Tongue (tissue), 2 donors: ENCODE data around the gene CTLA4. TPM values are rescaled to one million over a fixed set of nuclear protein-coding genes. Genes with fewer than 3 reads are reported as not detected.
"Not testable (repeated sequence)": the region's sequence is repeated elsewhere in the genome, so short reads cannot be mapped to it uniquely, and the experiment has no call there.

Source experiments
- DNase-seq: peaks from one replicate; pipeline ENCODE4 v3.0.0-alpha.2; 2015
- total RNA-seq: library from RNA; depleted of rRNA; stranded (reverse); fragments of >200 nt; gene quantifications from one replicate; pipeline ENCODE4 v1.2.3, GENCODE V29; 2014

CTLA4 gene
- total RNA-seq, 1 donor from 2014 or later: 1.2 TPM

GRCh38 chr2:203858176-203858575 is 9.4 kb upstream of the CTLA4 start:
- no peak for DNase-seq

GRCh38 chr2:203859030-203859789 is 8.4 kb upstream of the CTLA4 start:
- DNase-seq: no peak

GRCh38 chr2:203861197-203861596 is 6.4 kb upstream of the CTLA4 start:
- DNase-seq: no peak

- DNase-seq: no peak
These were observed 6.0 kb upstream of the CTLA4 start for GRCh38 chr2:203861607-203862006.

- DNase-seq: no peak
These were observed 1.9 kb downstream of the CTLA4 start for GRCh38 chr2:203869223-203870042.

- no peak for DNase-seq
These were observed 2.9 kb downstream of the CTLA4 start for GRCh38 chr2:203870481-203870880.

- no peak for DNase-seq
These were observed 3.4 kb downstream of the CTLA4 start for GRCh38 chr2:203870941-203871340.

GRCh38 chr2:203871371-203871983 is 3.9 kb downstream of the CTLA4 start:
- DNase-seq: no peak

DNA sequence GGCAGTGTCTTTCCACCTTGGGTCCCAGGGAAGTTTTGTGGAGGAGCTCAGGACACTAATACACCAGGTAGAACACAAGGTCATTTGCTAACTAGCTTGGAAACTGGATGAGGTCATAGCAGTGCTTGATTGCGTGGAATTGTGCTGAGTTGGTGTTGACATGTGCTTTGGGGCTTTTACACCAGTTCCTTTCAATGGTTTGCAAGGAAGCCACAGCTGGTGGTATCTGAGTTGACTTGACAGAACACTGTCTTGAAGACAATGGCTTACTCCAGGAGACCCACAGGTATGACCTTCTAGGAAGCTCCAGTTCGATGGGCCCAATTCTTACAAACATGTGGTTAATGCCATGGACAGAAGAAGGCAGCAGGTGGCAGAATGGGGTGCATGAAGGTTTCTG is 5.9 kb downstream of the CTLA4 start:
- DNase-seq: no peak

- no peak for DNase-seq
These were observed 6.5 kb downstream of the CTLA4 start for GRCh38 chr2:203873921-203874631.

DNA sequence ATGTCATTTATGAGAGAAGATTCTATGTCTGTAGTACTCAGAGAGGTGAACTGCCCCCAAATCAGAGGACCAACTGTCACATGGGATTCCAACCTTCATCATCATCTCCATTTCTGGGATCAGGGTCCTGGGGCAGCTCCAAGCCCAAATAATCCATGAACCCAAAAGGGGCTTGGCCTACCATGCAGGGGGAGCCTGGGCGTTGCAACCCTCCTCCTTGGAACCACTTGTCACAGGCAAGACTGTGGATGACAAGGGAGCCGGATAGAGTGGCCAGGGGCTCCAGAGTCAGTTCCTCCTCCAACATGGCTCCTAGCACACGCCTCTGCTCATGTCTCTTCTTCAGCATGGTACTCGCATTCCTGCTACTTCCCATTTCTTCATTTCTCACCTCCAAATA is 7.9 kb downstream of the CTLA4 start:
- no peak for DNase-seq

DNA sequence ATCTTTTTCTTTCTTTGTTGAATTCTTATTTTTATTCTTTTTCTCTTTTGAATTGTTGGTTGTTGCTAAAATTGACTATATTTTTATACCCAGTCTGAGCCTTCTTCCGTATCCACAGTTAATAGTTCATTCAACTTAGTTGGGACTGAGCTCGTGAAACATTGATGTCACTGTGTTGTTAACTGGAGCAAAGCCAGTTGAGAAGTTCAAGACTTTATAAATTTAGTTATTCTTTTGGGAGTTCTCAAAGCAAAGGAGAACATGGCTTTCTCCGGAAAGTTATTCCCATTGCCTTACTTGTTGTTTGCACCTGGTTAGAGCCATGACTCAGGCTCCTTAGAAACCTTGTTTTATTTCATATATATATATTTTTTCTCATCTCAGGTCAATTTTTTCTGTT is 8.8 kb downstream of the CTLA4 start:
- DNase-seq: peak; percentile 56

DNA sequence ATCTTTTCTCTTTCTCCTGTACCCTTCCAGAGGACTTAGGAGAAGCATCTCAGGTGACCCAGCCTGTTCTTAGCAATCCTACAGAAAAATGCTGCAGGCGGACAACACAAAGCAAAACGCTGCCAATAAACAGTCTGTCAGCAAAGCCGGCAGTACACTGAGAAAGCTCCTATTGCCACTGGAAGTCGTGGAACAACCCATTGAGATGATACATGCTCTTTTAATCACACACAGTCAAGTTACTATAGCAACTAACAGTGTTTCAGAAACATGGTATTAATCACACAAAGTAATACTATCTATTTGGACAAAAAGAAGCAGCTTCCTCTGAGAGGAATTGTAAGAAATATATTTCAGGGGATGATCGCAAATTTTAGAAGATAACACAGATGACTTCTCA is 10.5 kb downstream of the CTLA4 start:
- DNase-seq: no peak

DNA sequence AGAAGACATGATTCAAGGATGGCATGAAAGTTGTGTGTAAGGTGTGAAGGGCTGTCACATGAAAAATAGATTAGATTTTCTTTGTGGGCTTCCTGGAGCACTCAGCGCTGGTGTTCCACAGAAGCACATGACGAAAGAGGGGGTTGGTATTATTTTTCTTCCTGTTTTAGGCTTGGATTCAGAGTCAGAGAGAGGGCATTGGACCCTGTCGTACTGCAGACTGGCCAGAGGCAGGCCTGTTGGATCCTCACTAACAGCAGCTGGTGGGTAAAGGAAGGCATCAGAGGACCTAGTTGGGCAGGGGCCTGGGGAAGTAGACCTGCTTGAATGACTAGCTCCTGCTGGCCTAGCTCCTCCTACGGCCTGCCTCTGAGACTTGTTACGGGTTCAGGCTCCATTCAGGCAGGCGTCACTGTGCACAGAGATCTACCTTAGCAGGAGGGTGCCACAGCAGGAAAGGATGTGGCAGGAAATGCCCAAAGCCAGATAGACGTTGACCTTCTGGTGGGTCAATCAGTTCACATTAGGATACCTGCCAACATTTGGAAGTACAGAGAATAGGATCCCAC is 13.1 kb downstream of the CTLA4 start:
- no peak for DNase-seq

DNA sequence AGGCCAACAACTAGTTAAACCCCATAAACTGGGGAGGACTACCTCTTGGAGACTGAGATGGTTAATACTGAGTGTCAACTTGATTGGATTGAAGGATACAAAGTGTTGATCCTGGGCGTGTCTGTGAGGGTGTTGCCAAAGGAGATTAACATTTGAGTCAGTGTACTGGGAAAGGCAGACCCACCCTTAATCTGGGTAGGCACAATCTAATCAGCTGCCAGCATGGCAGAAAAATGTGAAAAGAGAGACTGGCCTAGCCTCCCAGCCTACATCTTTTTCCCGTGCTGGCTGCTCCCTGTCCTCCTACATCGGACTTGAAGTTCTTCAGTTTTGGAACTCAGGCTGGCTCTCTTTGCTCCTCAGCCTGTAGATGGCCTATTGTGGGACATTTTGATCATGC is 13.6 kb downstream of the CTLA4 start:
- DNase-seq: not testable (repeated sequence)

DNA sequence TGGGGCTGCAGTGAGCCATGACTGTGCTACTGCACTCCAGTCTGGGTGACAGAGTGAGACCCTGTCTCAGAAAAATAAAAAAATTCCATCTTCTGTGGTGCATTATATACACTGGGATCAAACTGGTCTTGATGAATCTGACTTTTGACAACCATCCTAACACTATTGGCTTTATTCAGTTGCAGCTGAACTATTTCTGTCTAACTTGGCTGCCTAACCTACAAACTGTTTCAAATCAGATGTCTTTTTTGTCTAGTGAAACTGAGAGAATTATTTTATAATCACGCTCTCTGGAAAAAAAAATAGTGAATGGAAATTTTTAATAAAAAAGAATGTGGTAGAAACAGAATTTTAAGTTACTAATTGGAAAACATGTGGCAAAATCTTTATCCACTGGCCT is 15.0 kb downstream of the CTLA4 start:
- no peak for DNase-seq

GRCh38 chr2:203886661-203887151 is 19.1 kb downstream of the CTLA4 start:
- no peak for DNase-seq

GRCh38 chr2:203887677-203888076 is 20.1 kb downstream of the CTLA4 start:
- DNase-seq: peak; percentile 76

- DNase-seq: no peak
These were observed 22.0 kb downstream of the CTLA4 start for GRCh38 chr2:203889542-203889941.

GRCh38 chr2:203889944-203890343 is 22.4 kb downstream of the CTLA4 start:
- no peak for DNase-seq

- no peak for DNase-seq
These were observed 23.2 kb downstream of the CTLA4 start for GRCh38 chr2:203890733-203891132.

DNA sequence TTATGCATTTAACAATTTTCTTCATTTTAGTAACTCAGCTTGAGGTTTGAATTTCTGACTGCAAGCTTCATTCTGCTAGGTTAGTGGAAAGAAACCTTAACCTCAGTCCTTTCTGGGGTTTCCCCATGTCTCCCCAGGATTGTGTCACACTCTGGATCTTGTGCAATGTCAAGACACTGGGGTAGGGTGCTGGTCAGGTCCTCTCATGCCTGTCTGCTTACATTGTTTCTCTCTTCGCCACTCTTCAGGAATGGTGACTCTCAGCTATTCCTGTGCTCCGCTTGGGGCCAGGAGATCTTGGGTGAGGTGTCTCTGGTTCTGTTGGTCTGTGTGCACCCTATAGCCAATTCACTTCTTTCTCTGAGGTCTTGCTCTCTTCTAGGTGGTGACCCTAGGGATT is 23.9 kb downstream of the CTLA4 start:
- no peak for DNase-seq
